Measurements from ENCODE around the gene CMSS1. TPM values are rescaled to one million over a fixed set of nuclear protein-coding genes. Genes with fewer than 3 reads are reported as not detected.
A peak's percentile ranks its signal among the peaks of the same experiment; 100 is the strongest.

CMSS1 gene
- polyA plus RNA-seq, 1 of the 3 experiments (the other 2 are of a cell fraction): 9.1 TPM

DNA sequence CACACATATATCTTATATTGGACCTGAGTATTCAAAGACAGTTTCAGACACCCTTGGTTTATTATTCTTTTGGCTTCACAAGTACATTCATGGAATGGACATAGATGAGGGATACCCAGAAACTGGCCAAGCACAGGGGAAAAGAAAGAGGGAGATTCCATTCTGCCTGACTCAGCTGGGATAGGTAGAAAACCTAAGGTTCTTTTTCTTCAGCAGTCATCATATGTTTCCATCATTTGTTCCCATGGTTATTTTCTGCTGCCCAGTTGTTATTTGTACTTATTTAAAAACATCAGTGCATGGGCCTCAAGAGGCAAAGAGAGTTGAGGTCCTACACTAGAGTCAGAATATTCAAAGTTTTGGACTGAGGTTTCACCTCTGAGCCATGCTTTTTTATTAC, 204.8 kb downstream of the CMSS1 start:
- ChIA-PET POLR2A (no interaction called here), CTCF (no interaction called here)
- TF ChIP-seq, protein P1, sequence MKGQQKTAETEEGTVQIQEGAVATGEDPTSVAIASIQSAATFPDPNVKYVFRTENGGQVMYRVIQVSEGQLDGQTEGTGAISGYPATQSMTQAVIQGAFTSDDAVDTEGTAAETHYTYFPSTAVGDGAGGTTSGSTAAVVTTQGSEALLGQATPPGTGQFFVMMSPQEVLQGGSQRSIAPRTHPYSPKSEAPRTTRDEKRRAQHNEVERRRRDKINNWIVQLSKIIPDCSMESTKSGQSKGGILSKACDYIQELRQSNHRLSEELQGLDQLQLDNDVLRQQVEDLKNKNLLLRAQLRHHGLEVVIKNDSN (IDR thresholded peaks at IDR 0.05; ENCODE audit: borderline replicate concordance, low read depth): no peak
- no peak for TF ChIP-seq SMC3 (IDR thresholded peaks at IDR 0.05; ENCODE audit: low read depth, low read length)
- H4K20me1 ChIP-seq (ENCODE audit: insufficient read depth): no peaks in the 10 kb centered on the region
- no peak overlapping the region for H3K9ac ChIP-seq
- no peak for DNase-seq
- H3K4me3 ChIP-seq (ENCODE audit: low read depth in 2 of 2, low read length in 1 of 2): no peak overlapping the region
- no peak overlapping the region for H2AFZ ChIP-seq (ENCODE audit: low read depth)
- no peaks in the 10 kb centered on the region for H3K9me3 ChIP-seq
- no peaks in the 10 kb centered on the region for H3K9me2 ChIP-seq
- H3F3A ChIP-seq (replicated peaks; ENCODE audit: insufficient read depth): peaks cover 19% of the 10 kb centered on the region
- no peaks in the 10 kb centered on the region for H3K27me3 ChIP-seq (ENCODE audit: insufficient read depth)
- no peaks in the 10 kb centered on the region for H3K79me2 ChIP-seq (ENCODE audit: insufficient read depth)
- peaks cover 0 to 4% of the 10 kb centered on the region in 2 experiments; a peak in 2 of 4 replicates for H3K4me1 ChIP-seq (ENCODE audit: control insufficient read depth in 1 of 2, insufficient read depth in 2 of 2, low read depth in 1 of 2, low read length in 1 of 2)
- H3K4me2 ChIP-seq: no peak overlapping the region
- H3K36me3 ChIP-seq (replicated peaks in 1 of 2; ENCODE audit: control insufficient read depth in 1 of 2, insufficient read depth in 2 of 2, low read length in 1 of 2): no peaks in the 10 kb centered on the region
- H3K27ac ChIP-seq (ENCODE audit: low read depth in 2 of 2, low read length in 1 of 2): peak overlapping the region in 1 of 2 experiments; percentile 51; a peak in 1 of 4 replicates

DNA sequence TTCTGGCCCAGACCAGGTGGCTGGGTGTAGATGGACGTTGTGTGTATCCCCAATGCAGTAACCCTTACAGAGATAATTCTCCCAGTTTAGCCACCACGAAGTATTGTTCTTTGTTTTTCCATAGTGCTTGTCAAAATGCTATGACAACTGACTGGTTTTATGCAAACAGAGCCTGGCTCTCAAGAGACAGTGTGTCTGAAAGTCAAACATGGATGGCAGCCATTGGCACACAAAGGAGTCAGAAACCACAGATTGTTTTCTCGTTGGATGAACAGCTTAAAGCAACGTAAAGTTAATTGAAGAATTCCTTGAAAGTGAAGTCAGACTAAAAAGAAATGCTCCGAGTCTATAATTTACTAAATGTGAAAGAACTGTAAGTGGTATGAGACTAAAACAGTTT, 205.5 kb downstream of the CMSS1 start:
- ChIA-PET CTCF (no interaction called here), POLR2A (no interaction called here)
- TF ChIP-seq POLR2AphosphoS5 (IDR thresholded peaks at IDR 0.05; ENCODE audit: low read depth, low read length) (no peak), FOSL2 (IDR thresholded peaks at IDR 0.05; ENCODE audit: borderline replicate concordance, low read depth) (no peak), CHD2 (IDR thresholded peaks at IDR 0.05; ENCODE audit: low read length, partially characterized antibody) (no peak)
- H3K4me2 ChIP-seq: no peak overlapping the region
- H3K9me3 ChIP-seq: no peaks in the 10 kb centered on the region
- peaks cover 19% of the 10 kb centered on the region for H3F3A ChIP-seq (replicated peaks; ENCODE audit: insufficient read depth)
- H3K79me2 ChIP-seq (ENCODE audit: insufficient read depth): no peaks in the 10 kb centered on the region
- no peak for DNase-seq
- H2AFZ ChIP-seq (ENCODE audit: low read depth): no peak overlapping the region
- WGBS (ENCODE audit: low lambda C conversion rate): 64% methylated on average over 5 of the region's 5 CpGs
- H3K36me3 ChIP-seq (replicated peaks in 1 of 2; ENCODE audit: control insufficient read depth in 1 of 2, insufficient read depth in 2 of 2, low read length in 1 of 2): no peaks in the 10 kb centered on the region
- H3K27ac ChIP-seq (ENCODE audit: low read depth in 2 of 2, low read length in 1 of 2): peak overlapping the region in 1 of 2 experiments; percentile 51; a peak in 2 of 4 replicates
- H3K27me3 ChIP-seq (ENCODE audit: insufficient read depth): no peaks in the 10 kb centered on the region
- no peaks in the 10 kb centered on the region for H3K9me2 ChIP-seq
- H3K4me3 ChIP-seq (ENCODE audit: low read depth in 2 of 2, low read length in 1 of 2): no peak overlapping the region
- H4K20me1 ChIP-seq (ENCODE audit: insufficient read depth): no peaks in the 10 kb centered on the region
- H3K4me1 ChIP-seq (ENCODE audit: control insufficient read depth in 1 of 2, insufficient read depth in 2 of 2, low read depth in 1 of 2, low read length in 1 of 2): peaks cover 0 to 4% of the 10 kb centered on the region in 2 experiments; a peak in 2 of 4 replicates
- no peak overlapping the region for H3K9ac ChIP-seq

DNA sequence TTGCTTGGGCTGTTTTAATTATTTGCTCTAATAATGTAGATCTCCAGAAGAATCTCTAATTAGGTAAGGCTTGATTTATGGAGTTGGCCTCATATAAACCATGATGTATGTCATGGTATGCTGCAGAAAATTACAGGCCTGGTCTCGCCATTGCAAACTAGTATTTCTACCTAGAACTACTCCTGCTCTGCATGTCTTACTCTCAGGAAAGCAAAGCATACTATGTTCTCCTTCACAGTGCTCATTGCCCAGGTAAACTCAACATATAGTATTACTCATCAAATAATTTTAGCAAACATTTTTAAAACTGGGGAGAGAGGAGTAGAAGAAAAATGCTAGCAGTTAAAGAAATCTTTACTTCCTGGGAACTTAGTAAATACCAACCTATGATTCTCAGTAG, 205.9 kb downstream of the CMSS1 start:
- H3K4me3 ChIP-seq (ENCODE audit: low read depth in 2 of 2, low read length in 1 of 2): no peak overlapping the region

More for the DNA sequence above, 205.9 kb downstream of the CMSS1 start:
- Histone ChIP-seq H3K79me2 (ENCODE audit: insufficient read depth) (no peaks in the 10 kb centered on the region), H3F3A (replicated peaks; ENCODE audit: insufficient read depth) (peaks cover 19% of the 10 kb centered on the region), H4K20me1 (ENCODE audit: insufficient read depth) (no peaks in the 10 kb centered on the region), H3K9ac (no peak overlapping the region), H3K9me3 (no peaks in the 10 kb centered on the region), H2AFZ (ENCODE audit: low read depth) (no peak overlapping the region), H3K4me2 (no peak overlapping the region), H3K27me3 (ENCODE audit: insufficient read depth) (no peaks in the 10 kb centered on the region), H3K36me3 (replicated peaks in 1 of 2; ENCODE audit: control insufficient read depth in 1 of 2, insufficient read depth in 2 of 2, low read length in 1 of 2) (no peaks in the 10 kb centered on the region), H3K4me1 (ENCODE audit: control insufficient read depth in 1 of 2, insufficient read depth in 2 of 2, low read depth in 1 of 2, low read length in 1 of 2) (peaks cover 0 to 4% of the 10 kb centered on the region in 2 experiments; a peak in 2 of 4 replicates), H3K27ac (ENCODE audit: low read depth in 2 of 2, low read length in 1 of 2) (peak overlapping the region in 1 of 2 experiments; percentile 51; a peak in 2 of 4 replicates), H3K9me2 (no peaks in the 10 kb centered on the region)
- ChIA-PET CTCF (no interaction called here), POLR2A (no interaction called here)
- DNase-seq: no peak
- WGBS (ENCODE audit: low lambda C conversion rate): 94% methylated on average over 1 of the region's 1 CpG
- no peak for TF ChIP-seq FOXJ3 (CRISPR knock-in tag; IDR thresholded peaks at IDR 0.05)
- TF ChIP-seq EP300 (IDR thresholded peaks at IDR 0.05; ENCODE audit: borderline replicate concordance in 1 of 2, low read depth in 1 of 2, low read length in 1 of 2): no peak
- no peak for TF ChIP-seq TCF12 (IDR thresholded peaks at IDR 0.05)

Measured in SK-N-SH (cell line).